IMR-90 (cell line): ENCODE results near the gene TEX38. TPM values are rescaled to one million over a fixed set of nuclear protein-coding genes. Genes with fewer than 3 reads are reported as not detected.
"Not testable (repeated sequence)": the region's sequence is repeated elsewhere in the genome, so short reads cannot be mapped to it uniquely, and the experiment has no call there.

Experiments used
- ATAC-seq: fragments of 200-7000 bp; cut with Tn5 transposase; 2 replicates; pipeline ENCODE4 v1.9.1; 2020; ENCODE audit warnings: low read depth, mild to moderate bottlenecking, moderate library complexity
- BruUV-seq: library from RNA; stranded (reverse); fragments of 400-500 nt; replicated peaks from 2 replicates; lab custom pipeline; 2021; lab: Mats Ljungman, UMichigan
- CTCF ChIA-PET: fragments of 300-600 bp; formaldehyde crosslinking; extraction: SDS; loops from one replicate; lab custom pipeline; 2021; ENCODE audit warnings: antibody characterized with exemption; lab: Yijun Ruan, JAX
- POLR2A ChIA-PET: fragments of 300-600 bp; sonication (Branson Sonifier 250); formaldehyde crosslinking; loops from one replicate; lab custom pipeline; 2022; ENCODE audit warnings: antibody characterized with exemption; ENCODE audit not compliant: unreplicated experiment; lab: Charles Lee
- DNase-seq: peaks from one replicate; pipeline ENCODE4 v3.0.0; 2013
- H2AFZ ChIP-seq: replicated peaks from 2 replicates; pipeline ENCODE3; 2013; ENCODE audit warnings: low read length, mild to moderate bottlenecking; ENCODE audit not compliant: poor library complexity
- H2AK5ac ChIP-seq: 2 replicates; pipeline ENCODE4 v1.6.1; 2013; ENCODE audit warnings: low read depth, low read length, inconsistent platforms
- H2AK9ac ChIP-seq: replicated peaks from 2 replicates; pipeline ENCODE3; 2013; ENCODE audit warnings: mild to moderate bottlenecking, low read depth, low read length, moderate library complexity; ENCODE audit not compliant: poor library complexity
- H2BK120ac ChIP-seq: 2 replicates; pipeline ENCODE4 v1.6.1; 2013; ENCODE audit warnings: low read depth, low read length, inconsistent platforms
- H2BK15ac ChIP-seq: 3 replicates; pipeline ENCODE4 v1.6.1; 2013; ENCODE audit warnings: low read depth, low read length, inconsistent platforms
- H2BK20ac ChIP-seq: 2 replicates; pipeline ENCODE4 v1.6.1; 2013; ENCODE audit warnings: low read depth, mild to moderate bottlenecking, inconsistent platforms, low read length, moderate library complexity
- H2BK5ac ChIP-seq: 2 replicates; pipeline ENCODE4 v1.6.1; 2013; ENCODE audit warnings: mild to moderate bottlenecking, low read depth, low read length, inconsistent platforms; ENCODE audit not compliant: poor library complexity, severe bottlenecking
- H3K14ac ChIP-seq: replicated peaks from 2 replicates; pipeline ENCODE4 v1.6.1; 2013; ENCODE audit warnings: low read depth, low read length, inconsistent platforms
- H3K18ac ChIP-seq: 2 replicates; pipeline ENCODE4 v1.6.1; 2013; ENCODE audit warnings: low read depth, low read length, control low read depth
- H3K23ac ChIP-seq: 2 replicates; pipeline ENCODE4 v1.6.1; 2013; ENCODE audit warnings: low read depth, low read length, inconsistent platforms
- H3K27ac ChIP-seq: 2 replicates; pipeline ENCODE4 v1.5.1; 2013; ENCODE audit warnings: mild to moderate bottlenecking, control low read depth, low read length; ENCODE audit not compliant: insufficient read depth
- H3K27me3 ChIP-seq: 2 replicates; pipeline ENCODE4 v1.6.1; 2013; ENCODE audit warnings: low read length; ENCODE audit not compliant: control insufficient read depth, insufficient read depth
- H3K36me3 ChIP-seq: 2 replicates; pipeline ENCODE4 v1.6.1; 2013; ENCODE audit warnings: low read length, mixed read lengths; ENCODE audit not compliant: control insufficient read depth, insufficient read depth
- H3K4ac ChIP-seq: 2 replicates; pipeline ENCODE4 v1.6.1; 2013; ENCODE audit warnings: low read depth, low read length, inconsistent platforms
- H3K4me1 ChIP-seq: 2 replicates; pipeline ENCODE4 v1.6.1; 2013; ENCODE audit warnings: low read length, mixed read lengths; ENCODE audit not compliant: control insufficient read depth, insufficient read depth
- H3K4me2 ChIP-seq: 2 replicates; pipeline ENCODE4 v1.6.1; 2013; ENCODE audit warnings: low read depth, mild to moderate bottlenecking, control low read depth, low read length, moderate library complexity
- H3K4me3 ChIP-seq: 2 replicates; pipeline ENCODE4 v1.5.1; 2013; ENCODE audit warnings: low read depth, mild to moderate bottlenecking, control low read depth, low read length, moderate library complexity; ENCODE audit not compliant: insufficient read depth
- H3K56ac ChIP-seq: 2 replicates; pipeline ENCODE4 v1.6.1; 2013; ENCODE audit warnings: low read length, inconsistent platforms; ENCODE audit not compliant: insufficient read depth; ENCODE audit errors: extremely low read depth
- H3K79me1 ChIP-seq, 2 experiments: 2 replicates each; pipeline ENCODE4 v1.6.1; 2013; ENCODE audit warnings: low read length in 2 of 2, inconsistent platforms in 1 of 2, low read depth in 1 of 2
- H3K9ac ChIP-seq: 2 replicates; pipeline ENCODE4 v1.6.1; 2013; ENCODE audit warnings: low read depth, low read length, control low read depth
- H3K9me1 ChIP-seq: 2 replicates; pipeline ENCODE4 v1.6.1; 2013; ENCODE audit warnings: low read length, inconsistent platforms; ENCODE audit not compliant: insufficient read depth
- H3K9me3 ChIP-seq: 2 replicates; pipeline ENCODE4 v1.6.1; 2013; ENCODE audit warnings: low read length; ENCODE audit not compliant: control insufficient read depth, insufficient read depth
- H4K20me1 ChIP-seq: 2 replicates; pipeline ENCODE4 v1.6.1; 2013; ENCODE audit warnings: low read length, inconsistent platforms; ENCODE audit not compliant: insufficient read depth
- H4K5ac ChIP-seq: 2 replicates; pipeline ENCODE4 v1.6.1; 2013; ENCODE audit warnings: mild to moderate bottlenecking, low read depth, low read length, control low read depth
- H4K8ac ChIP-seq, 2 experiments: 2 replicates each; pipeline ENCODE4 v1.6.1; 2013; ENCODE audit warnings: low read depth in 2 of 2, low read length in 2 of 2, control low read depth in 1 of 2, inconsistent platforms in 1 of 2
- H4K91ac ChIP-seq: 2 replicates; pipeline ENCODE4 v1.6.1; 2013; ENCODE audit warnings: low read depth, low read length, inconsistent platforms; ENCODE audit not compliant: insufficient read depth
- WGBS, 2 experiments: methylation state at CpG; one replicate each; pipeline versions ENCODE4 v1.1.5 to v1.1.7; 2013; ENCODE audit warnings: missing lambda C conversion rate in 2 of 2; ENCODE audit not compliant: insufficient read length in 1 of 2; ENCODE audit errors: extremely low coverage in 2 of 2; 5-methylcytosine and 5-hydroxymethylcytosine counted together
- dilution Hi-C: fragments of 300-500 bp; cut with HindIII; formaldehyde crosslinking; loops from one replicate; pipeline ENCODE4 v1.14.3; 2018; ENCODE audit warnings: low sequenced_read_pairs; ENCODE audit not compliant: unreplicated experiment
- in situ Hi-C: fragments of 300-500 bp; cut with MboI; formaldehyde crosslinking; loops from 3 replicates; pipeline ENCODE4 v1.14.3; 2019; ENCODE audit warnings: low sequenced_read_pairs, inconsistent platforms, mixed read lengths
- intact Hi-C: fragments of 100-400 bp; cut with micrococcal nuclease; formaldehyde crosslinking; loops from 2 replicates; pipeline ENCODE4 v1.10.0; 2022
- polyA plus RNA-seq, 3 experiments: library from polyadenylated mRNA; depleted of rRNA; stranded (reverse); fragments of >200 nt; gene quantifications; 2 replicates each; pipeline ENCODE4 v1.2.3, GENCODE V29; 2012; ENCODE audit warnings: low replicate concordance in 1 of 3
- total RNA-seq: library from RNA; depleted of rRNA; stranded (reverse); fragments of >200 nt; gene quantifications from 2 replicates; pipeline ENCODE4 v1.2.3, GENCODE V29; 2012

TEX38 gene
- total and polyA plus RNA-seq, 2 of the 4 experiments (the other 2 are of a cell fraction): not detected

DNA sequence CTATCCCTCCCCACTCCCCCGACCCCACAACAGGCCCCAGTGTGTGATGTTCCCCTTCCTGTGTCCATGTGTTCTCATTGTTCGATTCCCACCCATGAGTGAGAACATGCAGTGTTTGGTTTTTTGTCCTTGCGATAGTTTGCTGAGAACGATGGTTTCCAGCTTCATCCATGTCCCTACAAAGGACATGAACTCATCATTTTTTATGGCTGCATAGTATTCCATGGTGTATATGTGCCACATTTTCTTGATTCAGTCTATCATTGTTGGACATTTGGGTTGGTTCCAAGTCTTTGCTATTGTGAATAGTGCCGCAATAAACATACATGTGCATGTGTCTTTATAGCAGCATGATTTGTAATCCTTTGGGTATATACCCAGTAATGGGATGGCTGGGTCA lies 8.7 kb upstream of the TEX38 start:
- H2BK120ac ChIP-seq, H3K9me1 ChIP-seq, H4K5ac ChIP-seq, H3K4me1 ChIP-seq, H3K56ac ChIP-seq, H2AFZ ChIP-seq, H2BK20ac ChIP-seq, H3K14ac ChIP-seq, DNase-seq, H3K4me2 ChIP-seq, H3K9me3 ChIP-seq, H3K23ac ChIP-seq, H3K27ac ChIP-seq, in situ Hi-C loops, H3K18ac ChIP-seq, H2BK5ac ChIP-seq, CTCF ChIA-PET, POLR2A ChIA-PET, intact Hi-C loops, H2BK15ac ChIP-seq, H4K20me1 ChIP-seq, H3K4ac ChIP-seq, H3K4me3 ChIP-seq, H2AK5ac ChIP-seq, H4K8ac ChIP-seq, ATAC-seq, H2AK9ac ChIP-seq, H3K27me3 ChIP-seq, H4K91ac ChIP-seq, H3K9ac ChIP-seq, BruUV-seq, dilution Hi-C loops: not testable (repeated sequence)
- no CpG with 5 or more reads among the region's 5 CpGs for WGBS, 2 experiments
- Histone ChIP-seq H3K36me3 (peaks cover 13% of the 10 kb centered on the region), H3K79me1 (peaks cover 16 to 32% of the 10 kb centered on the region in 2 experiments)
